Hepatocyte (in vitro differentiated cells): ENCODE results near the gene MN1. TPM values are rescaled to one million over a fixed set of nuclear protein-coding genes. Genes with fewer than 3 reads are reported as not detected.

Source experiments
- DNase-seq: peaks from one replicate; pipeline ENCODE4 v3.0.0-alpha.2; 2016; ENCODE audit warnings: low spot score
- H2AFZ ChIP-seq: fragments of 200-600 bp; sonication (generic); 2 replicates; pipeline ENCODE4 v1.6.0; 2016; ENCODE audit warnings: antibody characterized with exemption, mild to moderate bottlenecking
- H3K27ac ChIP-seq: fragments of 200-600 bp; sonication (generic); 2 replicates; pipeline ENCODE4 v1.5.1; 2016; ENCODE audit warnings: mild to moderate bottlenecking
- H3K27me3 ChIP-seq: fragments of 200-600 bp; sonication (generic); 2 replicates; pipeline ENCODE4 v1.6.1; 2016
- H3K36me3 ChIP-seq: fragments of 200-600 bp; sonication (generic); replicated peaks from 2 replicates; pipeline ENCODE4 v1.5.1; 2016; ENCODE audit warnings: low read depth; ENCODE audit not compliant: insufficient read depth
- H3K4me1 ChIP-seq: fragments of 200-600 bp; sonication (generic); 2 replicates; pipeline ENCODE4 v1.5.1; 2016; ENCODE audit warnings: mild to moderate bottlenecking, moderate library complexity; ENCODE audit not compliant: insufficient read depth
- H3K4me2 ChIP-seq: fragments of 200-600 bp; sonication (generic); 2 replicates; pipeline ENCODE4 v1.6.0; 2016
- H3K4me3 ChIP-seq: fragments of 200-600 bp; sonication (generic); 2 replicates; pipeline ENCODE4 v1.5.1; 2016; ENCODE audit warnings: mild to moderate bottlenecking
- H3K79me2 ChIP-seq: fragments of 200-600 bp; sonication (generic); 2 replicates; pipeline ENCODE4 v1.6.0; 2017; ENCODE audit warnings: mild to moderate bottlenecking
- H3K9me2 ChIP-seq: fragments of 200-600 bp; sonication (generic); replicated peaks from 2 replicates; pipeline ENCODE4 v1.6.0; 2017; ENCODE audit warnings: mild to moderate bottlenecking; ENCODE audit not compliant: insufficient read depth
- H3K9me3 ChIP-seq: fragments of 200-600 bp; sonication (generic); 2 replicates; pipeline ENCODE4 v1.5.1; 2016; ENCODE audit warnings: low read depth, mild to moderate bottlenecking
- H4K20me1 ChIP-seq: fragments of 200-600 bp; sonication (generic); 2 replicates; pipeline ENCODE4 v1.6.0; 2016; ENCODE audit warnings: mild to moderate bottlenecking; ENCODE audit not compliant: insufficient read depth, poor library complexity, severe bottlenecking
- EZH2 ChIP-seq: fragments of 200-600 bp; sonication (generic); IDR thresholded peaks from 2 replicates; pipeline ENCODE4 v1.6.1; 2016; ENCODE audit warnings: antibody characterized with exemption, mild to moderate bottlenecking, borderline replicate concordance
- EZH2phosphoT487 ChIP-seq: fragments of 200-600 bp; sonication (generic); IDR thresholded peaks from one replicate; pipeline ENCODE4 v1.6.1; 2018; ENCODE audit warnings: antibody characterized with exemption, mild to moderate bottlenecking, low read depth, moderate library complexity; ENCODE audit not compliant: unreplicated experiment, severe bottlenecking
- WGBS: methylation state at CpG from one replicate; pipeline ENCODE4 v1.1.6; 2016; ENCODE audit warnings: low lambda C conversion rate; ENCODE audit errors: missing lambda C conversion rate; 5-methylcytosine and 5-hydroxymethylcytosine counted together
- polyA plus RNA-seq: library from polyadenylated mRNA; unstranded; fragments of >200 nt; fragmentation: Nextera tagmentation; extraction: Ambion mirVana; gene quantifications from 2 replicates; pipeline ENCODE4 v1.2.1, GENCODE V29; 2016
- total RNA-seq: library from RNA; depleted of rRNA; stranded (reverse); fragments of >200 nt; gene quantifications from 2 replicates; pipeline ENCODE4 v1.2.3, GENCODE V29; 2014
- TF ChIP-seq, protein P1 (sequence below): fragments of 200-600 bp; sonication (generic); IDR thresholded peaks from 2 replicates; pipeline ENCODE4 v1.5.1; 2016; ENCODE audit warnings: antibody characterized with exemption, mild to moderate bottlenecking; ENCODE audit not compliant: poor library complexity

Gene MN1
- total and polyA plus RNA-seq, 2 experiments from 2014 or later, result 2.3 to 4.4 TPM

DNA sequence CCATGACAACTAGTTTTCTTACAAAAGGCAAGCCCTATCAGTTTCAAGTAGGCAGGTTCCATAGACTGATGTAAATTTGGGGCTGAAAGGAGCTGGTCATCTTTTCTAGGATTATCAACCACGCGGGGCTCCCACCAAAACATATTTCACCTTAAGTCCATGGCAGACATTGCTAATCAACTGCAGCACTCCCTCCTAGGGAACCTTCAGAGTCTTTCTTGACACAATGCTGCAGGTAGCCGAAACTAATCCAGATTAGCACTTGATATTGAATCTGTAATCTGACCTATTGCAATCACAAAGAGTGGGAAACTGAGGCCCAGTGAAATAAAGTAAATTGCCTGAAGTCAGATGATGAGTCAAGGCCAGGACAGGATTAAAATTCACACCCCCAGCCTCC, 32.5 kb downstream of the MN1 start:
- H3K27ac ChIP-seq, result no peak overlapping the region
- no peaks in the 10 kb centered on the region for H3K79me2 ChIP-seq
- 61% methylated on average over 3 of the region's 3 CpGs for WGBS
- no peak for DNase-seq
- no peaks in the 10 kb centered on the region for H4K20me1 ChIP-seq
- no peaks in the 10 kb centered on the region for H3K36me3 ChIP-seq
- no peak for TF ChIP-seq EZH2phosphoT487
- TF ChIP-seq EZH2, result no peak
- TF ChIP-seq, protein P1, sequence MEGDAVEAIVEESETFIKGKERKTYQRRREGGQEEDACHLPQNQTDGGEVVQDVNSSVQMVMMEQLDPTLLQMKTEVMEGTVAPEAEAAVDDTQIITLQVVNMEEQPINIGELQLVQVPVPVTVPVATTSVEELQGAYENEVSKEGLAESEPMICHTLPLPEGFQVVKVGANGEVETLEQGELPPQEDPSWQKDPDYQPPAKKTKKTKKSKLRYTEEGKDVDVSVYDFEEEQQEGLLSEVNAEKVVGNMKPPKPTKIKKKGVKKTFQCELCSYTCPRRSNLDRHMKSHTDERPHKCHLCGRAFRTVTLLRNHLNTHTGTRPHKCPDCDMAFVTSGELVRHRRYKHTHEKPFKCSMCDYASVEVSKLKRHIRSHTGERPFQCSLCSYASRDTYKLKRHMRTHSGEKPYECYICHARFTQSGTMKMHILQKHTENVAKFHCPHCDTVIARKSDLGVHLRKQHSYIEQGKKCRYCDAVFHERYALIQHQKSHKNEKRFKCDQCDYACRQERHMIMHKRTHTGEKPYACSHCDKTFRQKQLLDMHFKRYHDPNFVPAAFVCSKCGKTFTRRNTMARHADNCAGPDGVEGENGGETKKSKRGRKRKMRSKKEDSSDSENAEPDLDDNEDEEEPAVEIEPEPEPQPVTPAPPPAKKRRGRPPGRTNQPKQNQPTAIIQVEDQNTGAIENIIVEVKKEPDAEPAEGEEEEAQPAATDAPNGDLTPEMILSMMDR, result no peak
- H3K27me3 ChIP-seq, result no peaks in the 10 kb centered on the region
- H3K9me2 ChIP-seq, result no peaks in the 10 kb centered on the region
- H3K9me3 ChIP-seq, result no peaks in the 10 kb centered on the region
- H3K4me1 ChIP-seq, result no peaks in the 10 kb centered on the region
- no peak overlapping the region for H3K4me3 ChIP-seq
- H2AFZ ChIP-seq, result no peak overlapping the region
- no peak overlapping the region for H3K4me2 ChIP-seq

DNA sequence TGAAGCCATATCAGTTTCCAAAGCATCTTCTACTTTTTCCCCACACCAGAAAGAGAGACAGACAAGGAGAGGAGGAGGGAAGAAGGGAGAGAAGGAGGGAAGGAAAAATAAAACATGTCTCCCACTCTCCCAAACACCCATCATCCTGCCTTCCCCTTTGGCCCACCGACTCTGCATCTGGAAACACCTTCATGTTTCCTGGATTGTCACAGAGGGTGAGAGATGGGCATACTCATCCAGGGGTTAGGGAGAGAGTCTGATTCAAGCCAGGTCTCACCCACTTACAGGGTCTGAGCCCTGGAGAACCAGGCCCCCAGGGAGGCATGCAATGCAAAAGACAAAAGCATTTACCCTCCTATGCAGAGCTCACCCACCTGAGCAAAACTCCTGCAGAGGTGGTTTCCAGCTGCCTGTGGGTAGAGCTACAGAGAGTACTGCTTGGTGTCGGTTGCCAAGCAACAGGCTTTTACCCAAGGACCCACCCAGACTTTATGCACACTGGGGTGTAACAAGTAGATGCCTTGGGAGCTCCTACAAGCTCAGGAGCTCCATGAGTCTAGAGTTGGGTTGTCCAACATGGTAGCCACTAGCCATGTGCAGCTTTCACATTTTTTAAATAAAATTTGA, 33.4 kb downstream of the MN1 start:
- H3K9me2 ChIP-seq, result no peaks in the 10 kb centered on the region
- no peak overlapping the region for H3K4me3 ChIP-seq
- H3K79me2 ChIP-seq, result no peaks in the 10 kb centered on the region
- no peak for DNase-seq
- H3K9me3 ChIP-seq, result no peaks in the 10 kb centered on the region
- no peaks in the 10 kb centered on the region for H4K20me1 ChIP-seq
- H3K4me1 ChIP-seq, result no peaks in the 10 kb centered on the region
- H3K36me3 ChIP-seq, result no peaks in the 10 kb centered on the region
- 77% methylated on average over 2 of the region's 2 CpGs for WGBS
- H3K4me2 ChIP-seq, result no peak overlapping the region
- H3K27ac ChIP-seq, result no peak overlapping the region
- H2AFZ ChIP-seq, result no peak overlapping the region
- TF ChIP-seq EZH2phosphoT487, result no peak
- H3K27me3 ChIP-seq, result no peaks in the 10 kb centered on the region

DNA sequence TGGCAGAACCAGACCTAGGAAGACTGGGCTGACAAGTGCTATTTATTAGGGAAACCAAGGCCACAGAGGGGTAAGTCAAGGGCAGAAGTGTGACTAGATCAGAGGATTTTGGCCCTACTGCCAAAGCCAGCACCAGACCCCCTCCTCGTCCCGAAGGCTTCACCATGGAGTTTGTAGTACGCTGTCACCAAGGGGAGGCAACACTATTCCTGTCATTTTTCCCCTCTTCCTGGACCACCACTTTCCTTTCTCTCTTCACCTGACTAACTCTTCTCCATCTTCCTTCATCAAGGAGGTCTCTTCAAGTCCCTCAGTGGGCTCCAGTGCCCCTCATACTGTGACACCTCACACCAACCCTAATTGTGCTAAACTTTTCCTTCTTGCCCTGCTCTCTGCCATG, 34.9 kb downstream of the MN1 start:
- H3K4me3 ChIP-seq, result no peak overlapping the region
- H3K27ac ChIP-seq, result no peak overlapping the region
- no peak for DNase-seq
- no peaks in the 10 kb centered on the region for H3K79me2 ChIP-seq
- no peaks in the 10 kb centered on the region for H3K36me3 ChIP-seq
- H3K4me1 ChIP-seq, result no peaks in the 10 kb centered on the region
- no peak overlapping the region for H3K4me2 ChIP-seq
- H3K27me3 ChIP-seq, result no peaks in the 10 kb centered on the region
- TF ChIP-seq EZH2 (no peak), EZH2phosphoT487 (no peak)
- TF ChIP-seq, protein P1, result no peak
- H3K9me3 ChIP-seq, result no peaks in the 10 kb centered on the region
- no peak overlapping the region for H2AFZ ChIP-seq
- no peaks in the 10 kb centered on the region for H3K9me2 ChIP-seq
- H4K20me1 ChIP-seq, result no peaks in the 10 kb centered on the region
- 98% methylated on average over 3 of the region's 3 CpGs for WGBS

DNA sequence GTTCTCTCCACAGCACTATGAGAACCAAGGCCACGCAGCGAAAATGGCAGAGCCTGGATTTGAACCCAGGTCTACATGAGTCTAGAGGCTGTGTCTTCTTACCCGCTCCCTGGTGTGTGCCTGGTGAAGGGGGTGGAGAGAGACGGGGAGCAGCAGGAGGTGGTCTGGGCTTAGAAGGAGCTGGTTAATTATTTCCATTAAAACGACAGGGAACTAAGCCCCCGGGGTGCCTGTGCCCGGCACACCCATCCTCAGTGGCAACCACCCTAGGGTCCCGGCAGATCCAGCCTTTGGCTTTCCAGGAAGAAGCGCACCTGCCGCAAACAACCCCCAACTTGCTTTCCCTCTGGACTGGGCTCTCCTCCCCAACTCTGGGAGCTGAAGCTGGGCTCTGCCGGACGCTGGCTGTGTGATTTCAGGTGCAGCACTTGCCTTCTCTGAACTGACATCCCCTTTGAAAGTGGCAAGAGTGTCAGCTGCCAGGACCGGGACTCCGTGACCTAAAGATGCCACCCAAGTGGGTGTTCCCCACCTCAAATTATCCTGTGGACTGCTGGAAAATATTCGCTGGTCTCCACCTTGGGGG, 35.8 kb downstream of the MN1 start:
- Histone ChIP-seq H3K4me3 (no peak overlapping the region), H3K79me2 (no peaks in the 10 kb centered on the region), H3K27ac (no peak overlapping the region), H3K36me3 (no peaks in the 10 kb centered on the region), H3K27me3 (no peaks in the 10 kb centered on the region), H2AFZ (no peak overlapping the region), H3K9me3 (no peaks in the 10 kb centered on the region), H4K20me1 (no peaks in the 10 kb centered on the region), H3K4me1 (no peaks in the 10 kb centered on the region), H3K4me2 (no peak overlapping the region), H3K9me2 (no peaks in the 10 kb centered on the region)
- TF ChIP-seq EZH2, result no peak
- TF ChIP-seq EZH2phosphoT487, result no peak
- TF ChIP-seq, protein P1, result no peak
- no peak for DNase-seq
- 80% methylated on average over 15 of the region's 15 CpGs for WGBS
